ENCODE measurements around the gene POM121. TPM values are rescaled to one million over a fixed set of nuclear protein-coding genes. Genes with fewer than 3 reads are reported as not detected.
A peak's percentile ranks its signal among the peaks of the same experiment; 100 is the strongest.
"Not testable (repeated sequence)": the region's sequence is repeated elsewhere in the genome, so short reads cannot be mapped to it uniquely, and the experiment has no call there.

POM121 gene
- total RNA-seq, 1 experiment from 2014 or later: 79.0 TPM

DNA sequence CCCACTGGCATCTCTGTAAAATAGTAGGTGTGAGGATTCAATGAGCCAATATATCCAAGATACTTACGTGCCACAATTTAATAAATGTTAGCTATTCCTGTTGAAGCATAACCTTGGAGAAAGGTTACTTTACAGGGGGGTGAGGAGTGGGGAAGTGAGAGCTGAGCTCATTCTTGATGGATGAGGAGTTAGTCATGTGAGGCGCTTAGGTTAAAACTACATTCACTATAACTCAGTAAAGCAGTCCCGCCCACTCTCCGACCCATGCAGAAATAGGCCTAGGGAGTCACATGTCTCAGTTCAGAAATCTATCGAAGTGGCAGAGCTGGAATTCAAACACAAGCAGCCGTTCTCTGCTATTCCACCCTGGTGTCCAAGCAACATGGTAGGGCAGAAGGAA lies 25.5 kb downstream of the POM121 start:
- not testable (repeated sequence) for H3K4me2 ChIP-seq (ENCODE audit: insufficient read depth, insufficient read length, low read length); H3T11ph ChIP-seq (ENCODE audit: low read length); H3K79me2 ChIP-seq (ENCODE audit: insufficient read depth, low read length); H2AFZ ChIP-seq (ENCODE audit: low read length); DNase-seq; H3K79me1 ChIP-seq (ENCODE audit: insufficient read depth, low read depth, low read length, poor library complexity, severe bottlenecking); H3K4ac ChIP-seq (ENCODE audit: low read depth, low read length); H3K4me3 Mint-ChIP-seq; H3K14ac ChIP-seq (ENCODE audit: insufficient read depth, low read length); H2BK120ac ChIP-seq (ENCODE audit: low read depth, low read length, poor library complexity, severe bottlenecking); H3K9ac ChIP-seq (ENCODE audit: extremely low read depth, insufficient read length, low read length); H3K27me3 ChIP-seq (ENCODE audit: insufficient read depth, low read length); H2BK15ac ChIP-seq (ENCODE audit: low read depth, low read length); H3K23ac ChIP-seq (ENCODE audit: insufficient read length, low read depth, low read length); H3K18ac ChIP-seq (ENCODE audit: insufficient read length, low read depth, low read length); H3K4me1 Mint-ChIP-seq; H3K27ac Mint-ChIP-seq; H2BK12ac ChIP-seq (ENCODE audit: insufficient read length, low read depth, low read length); H3K4me1 ChIP-seq (ENCODE audit: insufficient read depth, low read length); H3K56ac ChIP-seq (ENCODE audit: insufficient read length, low read depth, low read length); H2BK20ac ChIP-seq (ENCODE audit: low read depth, low read length, poor library complexity, severe bottlenecking); H4K91ac ChIP-seq (ENCODE audit: insufficient read length, low read depth, low read length); H3K23me2 ChIP-seq (ENCODE audit: insufficient read length, low read depth, low read length, poor library complexity, severe bottlenecking); H4K8ac ChIP-seq (replicated peaks; ENCODE audit: insufficient read length, low read depth, low read length); H2BK5ac ChIP-seq (ENCODE audit: insufficient read length, low read length); H2AK5ac ChIP-seq (ENCODE audit: insufficient read length, low read length); H3K9me3 Mint-ChIP-seq; H3K27ac ChIP-seq (ENCODE audit: insufficient read length, low read depth, low read length); H4K5ac ChIP-seq (ENCODE audit: insufficient read length, low read depth, low read length); H3K9me3 ChIP-seq (ENCODE audit: control insufficient read depth, low read depth, low read length); H3K27me3 Mint-ChIP-seq (ENCODE audit: low read depth); H4K20me1 ChIP-seq (ENCODE audit: control insufficient read depth, insufficient read depth, insufficient read length)
- H3K36me3 Mint-ChIP-seq (ENCODE audit: insufficient read depth in 1 of 3, low read depth in 3 of 3): peaks cover 2 to 18% (median 17%) of the 10 kb centered on the region in 3 experiments; a peak in 5 of 7 replicates
- WGBS (ENCODE audit: extremely low coverage, insufficient read length, low lambda C conversion rate): no CpG with 5 or more reads among the region's 6 CpGs

- H3K4me2 ChIP-seq (ENCODE audit: insufficient read depth, insufficient read length, low read length); H4K5ac ChIP-seq (ENCODE audit: insufficient read length, low read depth, low read length); H3K4me1 Mint-ChIP-seq; H2BK12ac ChIP-seq (ENCODE audit: insufficient read length, low read depth, low read length); H4K8ac ChIP-seq (replicated peaks; ENCODE audit: insufficient read length, low read depth, low read length); H3K79me2 ChIP-seq (ENCODE audit: insufficient read depth, low read length); H2BK5ac ChIP-seq (ENCODE audit: insufficient read length, low read length); H3K27ac ChIP-seq (ENCODE audit: insufficient read length, low read depth, low read length); H4K20me1 ChIP-seq (ENCODE audit: control insufficient read depth, insufficient read depth, insufficient read length); H2AK5ac ChIP-seq (ENCODE audit: insufficient read length, low read length); H3T11ph ChIP-seq (ENCODE audit: low read length); H2BK15ac ChIP-seq (ENCODE audit: low read depth, low read length); H2BK20ac ChIP-seq (ENCODE audit: low read depth, low read length, poor library complexity, severe bottlenecking); H3K27me3 Mint-ChIP-seq (ENCODE audit: low read depth); H2BK120ac ChIP-seq (ENCODE audit: low read depth, low read length, poor library complexity, severe bottlenecking); H3K36me3 Mint-ChIP-seq (ENCODE audit: insufficient read depth in 1 of 3, low read depth in 3 of 3); H3K9me3 ChIP-seq (ENCODE audit: control insufficient read depth, low read depth, low read length); H3K27ac Mint-ChIP-seq; H4K91ac ChIP-seq (ENCODE audit: insufficient read length, low read depth, low read length); DNase-seq; H2AFZ ChIP-seq (ENCODE audit: low read length); H3K4ac ChIP-seq (ENCODE audit: low read depth, low read length); H3K27me3 ChIP-seq (ENCODE audit: insufficient read depth, low read length); H3K9me3 Mint-ChIP-seq; H3K14ac ChIP-seq (ENCODE audit: insufficient read depth, low read length); H3K23me2 ChIP-seq (ENCODE audit: insufficient read length, low read depth, low read length, poor library complexity, severe bottlenecking); H3K4me1 ChIP-seq (ENCODE audit: insufficient read depth, low read length); H3K23ac ChIP-seq (ENCODE audit: insufficient read length, low read depth, low read length); H3K79me1 ChIP-seq (ENCODE audit: insufficient read depth, low read depth, low read length, poor library complexity, severe bottlenecking); H3K18ac ChIP-seq (ENCODE audit: insufficient read length, low read depth, low read length); H3K56ac ChIP-seq (ENCODE audit: insufficient read length, low read depth, low read length); H3K9ac ChIP-seq (ENCODE audit: extremely low read depth, insufficient read length, low read length): not testable (repeated sequence)
- H3K4me3 Mint-ChIP-seq: peak overlapping the region; percentile 50 to 66
- WGBS (ENCODE audit: extremely low coverage, insufficient read length, low lambda C conversion rate): no CpG with 5 or more reads among the region's 43 CpGs
These were observed 29.1 kb downstream of the POM121 start for GRCh38 chr7:72953901-72954562.
